ENCODE results near the gene TIPRL.
"Not testable (repeated sequence)": the region's sequence is repeated elsewhere in the genome, so short reads cannot be mapped to it uniquely, and the experiment has no call there.

TIPRL gene

DNA sequence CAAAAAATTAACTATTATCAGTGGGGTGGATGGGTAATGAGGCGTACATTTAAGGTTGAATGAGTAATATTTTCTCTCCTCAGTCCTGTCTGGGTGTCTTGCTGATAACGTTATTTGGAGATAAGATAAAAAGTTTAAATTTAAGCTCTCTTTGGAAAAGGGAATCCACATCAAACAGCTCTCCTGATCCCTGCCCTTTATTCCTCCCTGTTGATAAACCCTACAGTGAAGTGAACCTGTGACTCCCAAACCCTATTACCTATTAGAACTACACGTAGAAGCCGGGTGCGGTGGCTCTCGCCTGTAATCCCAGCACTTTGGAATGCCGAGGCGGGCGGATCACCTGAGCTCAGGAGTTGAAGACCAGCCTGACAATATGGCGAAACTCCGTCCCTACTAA is 32.1 kb upstream of the TIPRL start:
- Mint-ChIP-seq H3K4me1 (peaks cover 11% of the 10 kb centered on the region), H3K9me3 (no peaks in the 10 kb centered on the region), H3K36me3 (no peaks in the 10 kb centered on the region), H3K27ac (no peak overlapping the region), H3K4me3 (no peak overlapping the region)
- no peak for DNase-seq (ENCODE audit: low spot score in 2 of 2)
- ATAC-seq: no peak

DNA sequence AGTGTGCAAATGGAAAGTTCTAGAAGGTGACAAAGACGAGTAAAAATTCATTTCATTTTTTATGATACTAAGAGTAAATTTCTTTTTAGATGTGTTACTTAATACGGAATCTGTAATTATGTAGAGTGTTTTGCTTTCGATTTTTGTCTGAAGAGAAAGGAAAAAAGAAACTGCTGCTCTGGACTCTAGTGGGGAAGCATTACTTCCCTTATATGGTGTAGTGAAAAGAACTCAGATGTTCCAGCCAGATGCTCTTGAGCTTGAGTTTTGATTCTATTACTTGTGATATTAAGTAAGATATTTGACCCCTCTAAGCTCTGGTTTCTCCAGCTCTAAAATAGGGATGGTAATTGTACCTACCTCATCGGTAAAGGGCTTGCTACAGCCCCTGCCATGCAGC is 29.8 kb upstream of the TIPRL start:
- no peak for DNase-seq (ENCODE audit: low spot score in 2 of 2)
- Mint-ChIP-seq H3K4me1 (peaks cover 11% of the 10 kb centered on the region), H3K27ac (no peak overlapping the region), H3K36me3 (no peaks in the 10 kb centered on the region), H3K4me3 (no peak overlapping the region), H3K9me3 (no peaks in the 10 kb centered on the region)
- ATAC-seq: no peak

DNA sequence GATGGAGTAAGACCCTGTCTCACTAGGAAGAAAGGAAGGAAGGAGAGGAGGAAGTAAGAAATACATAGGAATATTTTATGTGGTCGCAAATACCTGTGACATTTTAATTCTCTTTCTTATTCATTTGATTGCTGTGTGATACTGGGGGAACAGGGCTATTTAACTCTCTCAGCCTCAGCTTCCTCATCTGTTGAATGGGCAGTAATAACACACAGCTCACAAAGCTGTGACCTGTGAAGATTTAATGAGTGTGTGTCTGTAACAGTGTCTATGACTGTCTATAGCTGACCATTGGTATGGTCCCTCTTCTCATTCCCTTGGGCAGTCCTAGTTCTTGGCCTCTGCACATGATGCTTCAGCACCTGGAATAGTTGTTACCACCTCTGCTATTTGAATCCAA is 28.5 kb upstream of the TIPRL start:
- Mint-ChIP-seq H3K9me3 (no peaks in the 10 kb centered on the region), H3K4me3 (no peak overlapping the region)

DNA sequence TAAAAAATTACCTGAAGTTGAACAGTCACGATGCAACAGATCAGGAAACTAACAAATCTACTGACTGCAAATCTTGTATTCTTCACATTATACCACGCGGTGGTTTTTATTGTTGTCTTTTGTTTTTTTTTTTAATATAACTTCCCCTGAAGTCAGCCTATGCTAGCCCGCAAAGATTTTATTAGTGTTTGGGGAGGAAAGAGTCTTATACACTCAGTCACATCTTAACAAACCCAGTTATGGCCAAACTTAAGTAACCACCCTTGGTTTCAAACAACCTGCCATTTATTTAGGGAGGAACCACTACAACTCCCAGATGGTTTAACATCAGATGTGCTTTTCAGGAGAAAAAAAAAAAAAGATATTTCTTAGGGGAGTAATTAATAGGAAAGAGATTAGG is 26.8 kb upstream of the TIPRL start:
- Mint-ChIP-seq H3K36me3 (no peaks in the 10 kb centered on the region), H3K4me1 (no peaks in the 10 kb centered on the region), H3K9me3 (no peaks in the 10 kb centered on the region), H3K27ac (no peak overlapping the region), H3K4me3 (no peak overlapping the region)
- DNase-seq (ENCODE audit: low spot score in 2 of 2) (no peak), ATAC-seq (no peak)

More for the DNA sequence above, 28.5 kb upstream of the TIPRL start:
- ATAC-seq (no peak), DNase-seq (ENCODE audit: low spot score in 2 of 2) (no peak)
- H3K27ac Mint-ChIP-seq: no peak overlapping the region
- H3K4me1 Mint-ChIP-seq: peaks cover 8% of the 10 kb centered on the region
- H3K36me3 Mint-ChIP-seq: no peaks in the 10 kb centered on the region

DNA sequence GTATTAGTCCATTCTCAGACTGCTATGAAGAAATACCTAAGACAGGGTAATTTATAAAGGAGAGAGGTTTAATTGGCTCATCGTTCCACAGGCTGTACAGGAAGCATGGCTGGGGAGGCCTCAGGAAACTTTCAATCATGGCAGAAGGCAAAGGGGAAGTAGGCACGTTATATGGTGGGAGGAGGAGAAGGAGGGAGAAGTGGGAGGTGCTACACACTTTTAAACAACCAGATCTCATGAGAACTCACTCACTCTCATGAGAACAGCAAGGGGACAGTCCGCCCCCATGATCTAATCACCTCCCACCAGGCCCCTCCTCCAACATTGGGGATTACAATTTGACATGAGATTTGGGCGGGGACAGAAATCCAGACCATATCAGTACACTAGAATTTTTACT is 24.1 kb upstream of the TIPRL start:
- peaks cover 11% of the 10 kb centered on the region for H3K9me3 Mint-ChIP-seq
- ATAC-seq; H3K4me3 Mint-ChIP-seq; H3K27ac Mint-ChIP-seq; H3K36me3 Mint-ChIP-seq; DNase-seq (ENCODE audit: low spot score in 2 of 2); H3K4me1 Mint-ChIP-seq: not testable (repeated sequence)

DNA sequence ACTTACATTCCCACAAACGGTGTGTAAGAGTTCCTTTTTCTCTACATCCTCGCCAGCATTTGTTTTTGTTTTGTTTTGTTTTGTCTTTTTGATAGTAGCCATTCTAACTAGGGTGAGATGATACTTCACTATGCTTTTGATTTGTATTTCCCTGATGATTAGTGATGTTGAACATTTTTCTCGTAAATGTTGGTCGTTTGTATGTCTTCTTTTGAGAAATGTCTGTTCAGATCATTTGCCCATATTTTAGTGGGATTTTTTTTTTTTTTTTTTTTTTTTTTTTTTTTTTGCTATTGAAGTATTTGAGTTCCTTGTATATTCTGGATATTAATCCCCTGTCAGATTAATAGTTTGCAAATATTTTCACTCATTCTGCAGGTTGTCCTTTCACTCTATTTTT is 22.9 kb upstream of the TIPRL start:
- Mint-ChIP-seq H3K36me3 (no peaks in the 10 kb centered on the region), H3K4me3 (no peak overlapping the region), H3K4me1 (no peaks in the 10 kb centered on the region), H3K27ac (no peak overlapping the region), H3K9me3 (peaks cover 20% of the 10 kb centered on the region)
- ATAC-seq: no peak
- DNase-seq (ENCODE audit: low spot score in 2 of 2): no peak

DNA sequence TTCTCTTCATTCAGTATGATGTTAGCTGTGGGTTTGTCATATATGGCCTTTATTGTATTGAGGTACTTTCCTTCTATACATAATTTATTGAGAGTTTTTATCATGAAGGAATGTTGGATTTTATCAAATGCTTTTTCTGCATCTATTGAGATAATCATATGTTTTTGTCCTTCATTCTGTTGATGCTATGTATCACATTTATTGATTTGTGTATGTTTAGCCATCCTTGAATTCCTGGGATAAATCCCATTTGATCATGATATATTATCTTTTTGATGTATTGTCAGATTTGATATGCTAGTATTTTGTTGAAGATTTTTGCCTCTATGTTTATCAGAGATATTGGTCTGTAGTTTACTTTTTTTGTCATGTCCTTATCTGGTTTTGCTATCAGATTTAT is 21.1 kb upstream of the TIPRL start:
- H3K9me3 Mint-ChIP-seq: peaks cover 20% of the 10 kb centered on the region
- DNase-seq (ENCODE audit: low spot score in 2 of 2) (no peak), ATAC-seq (no peak)
- no peak overlapping the region for H3K27ac Mint-ChIP-seq
- no peaks in the 10 kb centered on the region for H3K4me1 Mint-ChIP-seq
- no peaks in the 10 kb centered on the region for H3K36me3 Mint-ChIP-seq
- H3K4me3 Mint-ChIP-seq: no peak overlapping the region

DNA sequence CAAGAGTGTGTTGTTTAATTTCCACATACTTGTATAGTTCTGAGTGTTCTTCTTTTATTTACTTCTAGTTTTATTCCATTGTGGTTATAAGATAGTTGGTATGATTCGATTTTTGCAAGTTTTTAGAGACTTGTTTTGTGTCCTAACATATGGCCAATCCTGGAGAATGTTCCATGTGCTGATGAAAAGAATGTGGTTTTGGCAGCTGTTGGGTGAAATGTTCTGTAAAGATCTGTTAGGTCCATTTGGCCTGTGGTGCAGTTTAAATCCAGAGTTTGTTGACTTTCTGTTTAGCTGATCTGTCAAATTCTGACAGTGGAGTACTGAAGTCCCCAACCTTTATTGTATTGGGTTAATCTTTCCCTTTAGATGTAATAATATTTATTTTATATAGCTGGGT is 19.5 kb upstream of the TIPRL start:
- Mint-ChIP-seq H3K4me1 (no peaks in the 10 kb centered on the region), H3K4me3 (no peak overlapping the region), H3K36me3 (no peaks in the 10 kb centered on the region), H3K27ac (no peak overlapping the region), H3K9me3 (peaks cover 20% of the 10 kb centered on the region)
- DNase-seq (ENCODE audit: low spot score in 2 of 2) (no peak), ATAC-seq (no peak)

DNA sequence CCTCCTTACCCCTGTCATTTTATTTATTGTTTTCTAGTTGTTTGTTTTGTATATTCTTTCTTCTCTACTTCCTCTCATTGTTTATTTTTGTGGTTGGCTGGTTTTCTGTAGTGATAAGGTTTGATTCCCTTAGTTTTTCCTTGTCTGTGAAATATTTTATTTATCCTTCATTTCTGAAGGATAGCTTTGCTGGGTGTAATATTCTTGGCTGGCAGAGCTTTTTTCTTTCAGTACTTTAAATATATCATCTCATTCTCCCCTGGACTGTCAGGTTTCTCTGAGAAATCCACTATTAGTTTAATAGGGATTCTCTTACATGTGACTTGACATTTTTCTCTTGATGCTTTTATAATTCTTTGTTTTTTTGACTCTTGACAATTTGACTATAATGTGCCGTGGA is 18.8 kb upstream of the TIPRL start:
- ATAC-seq: no peak
- Mint-ChIP-seq H3K9me3 (peaks cover 20% of the 10 kb centered on the region), H3K27ac (no peak overlapping the region)

DNA sequence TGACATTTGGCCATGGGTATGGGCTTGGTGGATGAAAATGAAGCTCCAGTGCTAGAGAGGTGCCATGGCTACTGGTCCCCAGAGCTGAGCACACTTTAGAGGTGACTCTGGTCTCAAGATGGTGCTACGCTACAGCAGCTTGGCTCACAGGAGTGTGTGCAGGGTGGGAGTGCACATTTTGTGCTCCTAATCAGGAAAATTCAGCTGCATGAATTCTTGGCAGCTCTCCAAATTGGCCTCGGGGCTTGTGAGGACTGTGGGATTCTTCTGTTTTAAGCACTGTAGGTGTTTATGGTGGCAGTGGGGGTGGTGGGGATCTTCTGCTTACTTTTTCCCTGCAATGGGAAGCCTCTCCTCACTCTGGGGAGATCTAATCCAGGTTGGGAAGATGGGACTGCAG is 17.3 kb upstream of the TIPRL start:
- no peak overlapping the region for H3K27ac Mint-ChIP-seq
- peaks cover 20% of the 10 kb centered on the region for H3K9me3 Mint-ChIP-seq
- no peak overlapping the region for H3K4me3 Mint-ChIP-seq
- no peaks in the 10 kb centered on the region for H3K36me3 Mint-ChIP-seq
- H3K4me1 Mint-ChIP-seq: no peaks in the 10 kb centered on the region
- DNase-seq (ENCODE audit: low spot score in 2 of 2) (no peak), ATAC-seq (no peak)

More for the DNA sequence above, 18.8 kb upstream of the TIPRL start:
- Mint-ChIP-seq H3K4me1 (no peaks in the 10 kb centered on the region), H3K4me3 (no peak overlapping the region), H3K36me3 (no peaks in the 10 kb centered on the region)
- DNase-seq (ENCODE audit: low spot score in 2 of 2): no peak

DNA sequence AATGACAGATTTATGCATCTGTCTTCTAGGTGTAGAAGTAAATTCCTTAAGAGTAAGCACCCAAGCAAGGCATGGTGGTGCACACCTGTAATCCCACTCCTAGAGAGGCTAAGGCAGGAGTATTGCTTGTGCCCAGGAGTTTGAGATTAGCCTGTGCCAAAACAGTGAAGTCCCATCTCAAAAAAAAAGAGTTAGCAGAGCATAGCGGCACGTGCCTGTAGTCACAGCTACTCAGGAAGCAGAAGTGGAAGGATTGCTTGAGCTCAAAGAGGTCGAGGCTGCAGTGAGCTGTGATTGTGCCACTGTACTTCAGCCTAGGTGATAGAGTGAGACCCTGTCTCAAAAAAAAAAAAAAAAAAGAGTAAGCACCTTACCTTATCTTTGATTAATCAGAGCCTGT is 15.1 kb upstream of the TIPRL start:
- DNase-seq (ENCODE audit: low spot score in 2 of 2) (no peak), ATAC-seq (no peak)
- Mint-ChIP-seq H3K36me3 (no peaks in the 10 kb centered on the region), H3K4me3 (no peak overlapping the region), H3K27ac (no peak overlapping the region), H3K4me1 (no peaks in the 10 kb centered on the region), H3K9me3 (peaks cover 13% of the 10 kb centered on the region)

DNA sequence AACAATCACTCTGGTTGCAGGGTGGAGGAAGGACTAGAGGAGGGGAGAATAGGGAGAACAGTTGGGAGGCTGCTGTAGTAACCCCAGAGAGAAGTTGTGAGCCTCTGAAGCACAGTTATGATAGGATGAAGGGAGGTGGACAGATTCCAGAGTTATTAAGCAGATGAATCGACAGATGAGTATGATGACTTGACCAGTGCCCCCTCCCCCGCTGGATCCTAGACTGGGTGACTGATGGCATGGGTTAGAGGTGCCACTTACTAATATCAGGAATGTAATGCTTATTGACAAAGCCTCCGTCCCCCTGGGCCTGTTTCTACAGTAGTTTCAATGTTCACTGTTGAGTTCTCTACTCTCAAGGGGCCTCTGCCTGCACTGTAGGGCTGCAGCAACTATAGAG is 14.0 kb upstream of the TIPRL start:
- ATAC-seq: no peak
- DNase-seq (ENCODE audit: low spot score in 2 of 2): no peak
- no peaks in the 10 kb centered on the region for H3K4me1 Mint-ChIP-seq
- peaks cover 8% of the 10 kb centered on the region for H3K9me3 Mint-ChIP-seq
- H3K36me3 Mint-ChIP-seq: no peaks in the 10 kb centered on the region
- no peak overlapping the region for H3K4me3 Mint-ChIP-seq
- H3K27ac Mint-ChIP-seq: no peak overlapping the region

DNA sequence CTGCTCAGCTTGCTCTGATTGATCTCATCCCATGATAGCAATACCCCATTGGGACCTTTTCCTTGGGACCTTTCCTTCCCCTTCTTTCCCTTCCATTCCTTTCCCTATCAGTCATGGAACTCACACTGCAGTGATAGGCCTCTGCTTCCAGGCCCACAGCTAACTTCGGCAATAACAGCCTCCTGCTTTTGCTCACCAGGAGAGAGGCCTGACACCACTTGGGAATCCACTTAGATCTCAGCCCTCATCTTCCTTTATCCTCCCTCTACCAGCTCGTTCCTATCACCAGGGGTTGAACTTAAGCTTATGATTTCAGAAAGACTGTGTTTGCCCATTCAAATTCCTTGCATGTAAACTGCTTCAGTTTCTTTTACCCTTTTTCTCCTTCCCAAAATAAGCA is 11.0 kb upstream of the TIPRL start:
- DNase-seq (ENCODE audit: low spot score in 2 of 2): no peak
- Mint-ChIP-seq H3K9me3 (no peaks in the 10 kb centered on the region), H3K4me1 (no peaks in the 10 kb centered on the region), H3K4me3 (no peak overlapping the region), H3K36me3 (no peaks in the 10 kb centered on the region), H3K27ac (no peak overlapping the region)
- ATAC-seq: no peak

DNA sequence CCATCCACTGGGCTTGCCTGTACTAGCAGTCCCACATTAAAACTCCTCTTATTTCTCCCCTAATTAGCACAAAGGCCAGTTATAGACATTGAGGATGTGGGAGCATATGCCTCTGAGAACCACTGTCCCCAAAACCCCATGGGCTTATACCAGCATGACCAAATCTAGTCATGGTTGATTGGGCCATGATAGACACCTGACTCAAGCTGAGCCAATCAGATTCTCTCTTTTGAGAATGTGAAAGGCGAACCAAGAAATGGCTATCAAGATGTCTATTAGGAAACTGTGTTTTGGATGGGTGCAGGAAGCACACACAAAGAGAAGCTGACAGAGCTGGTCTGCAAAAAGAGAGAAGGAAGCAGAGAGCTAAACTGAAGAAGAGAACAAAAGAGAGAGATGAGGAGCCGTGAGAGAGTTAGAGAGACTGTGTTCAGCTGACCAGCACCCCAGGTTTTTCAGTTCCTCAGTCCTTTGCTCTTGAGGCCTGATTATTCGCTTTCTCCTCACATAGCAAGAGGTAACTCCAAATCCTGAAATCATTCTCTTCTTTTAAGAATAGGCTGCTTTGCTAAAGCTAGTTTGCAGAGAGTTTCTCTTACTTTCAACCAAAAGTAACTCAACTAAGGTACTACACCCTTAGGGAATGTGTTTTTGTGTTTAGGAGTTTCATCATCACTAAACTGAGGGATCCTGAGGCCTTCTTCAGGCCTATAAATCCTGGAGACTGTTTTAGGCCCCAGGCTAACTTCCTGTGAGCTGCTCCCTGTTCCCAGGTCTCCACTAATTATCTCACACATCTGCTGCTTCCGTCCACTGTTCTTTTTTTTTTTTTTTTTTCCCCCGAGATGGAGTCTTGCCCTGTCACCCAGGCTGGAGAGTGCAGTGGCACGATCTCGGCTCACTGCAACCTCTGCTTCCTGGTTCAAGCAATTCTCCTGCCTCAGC is 7.9 kb upstream of the TIPRL start:
- ATAC-seq (no peak), DNase-seq (ENCODE audit: low spot score in 2 of 2) (no peak)
- H3K36me3 Mint-ChIP-seq: no peaks in the 10 kb centered on the region
- no peak overlapping the region for H3K27ac Mint-ChIP-seq
- no peaks in the 10 kb centered on the region for H3K9me3 Mint-ChIP-seq
- no peak overlapping the region for H3K4me3 Mint-ChIP-seq
- H3K4me1 Mint-ChIP-seq: no peaks in the 10 kb centered on the region

DNA sequence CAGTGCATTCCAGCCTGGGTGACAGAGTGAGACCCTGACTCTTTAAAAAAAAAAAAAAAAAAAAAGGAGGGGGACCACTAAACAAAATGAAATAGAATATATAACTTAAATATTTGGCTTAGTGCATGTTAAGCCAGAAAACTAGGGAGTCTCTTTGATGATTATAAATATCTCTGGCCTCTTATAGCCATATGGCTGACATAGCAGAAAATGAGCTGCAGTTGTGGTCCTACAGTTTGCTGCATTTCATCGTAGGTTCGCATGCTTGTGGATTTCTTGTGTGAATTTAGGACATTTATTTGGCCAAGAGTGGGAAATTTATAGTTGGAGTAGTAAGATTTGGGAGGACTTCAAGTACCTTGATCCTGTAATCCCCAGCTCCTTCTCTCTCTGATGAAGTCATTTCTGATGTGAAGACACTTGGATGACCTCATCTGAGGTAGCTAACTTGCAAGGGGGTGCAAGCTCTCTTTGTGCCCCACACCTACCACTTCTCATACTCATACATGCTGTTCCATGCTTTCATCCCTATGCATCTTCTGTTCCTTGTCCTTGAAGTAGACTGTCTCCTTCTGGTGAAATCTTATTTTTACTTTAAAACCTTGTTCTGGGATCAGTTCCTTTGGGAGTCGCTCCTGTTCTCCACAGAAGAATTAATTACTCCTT is 6.4 kb upstream of the TIPRL start:
- H3K27ac Mint-ChIP-seq: no peak overlapping the region
- H3K9me3 Mint-ChIP-seq: no peaks in the 10 kb centered on the region
- no peaks in the 10 kb centered on the region for H3K4me1 Mint-ChIP-seq
- ATAC-seq (no peak), DNase-seq (ENCODE audit: low spot score in 2 of 2) (no peak)
- H3K36me3 Mint-ChIP-seq: no peaks in the 10 kb centered on the region
- no peak overlapping the region for H3K4me3 Mint-ChIP-seq

DNA sequence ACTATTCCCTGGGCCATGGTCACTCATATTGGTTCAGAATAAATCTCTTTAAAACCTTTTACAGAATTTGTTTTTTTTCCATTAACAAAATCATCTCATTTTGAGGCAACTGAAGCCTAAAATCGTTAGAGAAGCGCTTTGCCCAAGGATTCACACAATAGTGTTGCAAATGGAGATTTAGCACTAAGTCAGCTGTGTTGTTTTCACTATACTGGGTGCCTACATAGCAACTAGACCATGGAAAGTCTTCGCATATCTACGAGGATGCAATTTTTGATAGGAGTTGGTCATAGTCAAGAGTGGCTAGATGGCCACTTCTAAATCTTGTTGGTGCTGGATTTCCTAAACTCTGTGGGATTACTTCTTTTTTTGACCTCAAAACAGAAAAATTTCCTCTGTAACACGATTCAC is 530 bp upstream of the TIPRL start:
- peaks cover 8% of the 10 kb centered on the region for H3K36me3 Mint-ChIP-seq

More for the DNA sequence above, 530 bp upstream of the TIPRL start:
- H3K9me3 Mint-ChIP-seq: no peaks in the 10 kb centered on the region
- no peaks in the 10 kb centered on the region for H3K4me1 Mint-ChIP-seq
- H3K27ac Mint-ChIP-seq: no peak overlapping the region
- no peak for DNase-seq (ENCODE audit: low spot score in 2 of 2)
- H3K4me3 Mint-ChIP-seq: no peak overlapping the region
- no peak for ATAC-seq
